CD4-positive, alpha-beta memory T cell (primary cell): ENCODE measurements around the gene HIVEP1. TPM values are rescaled to one million over a fixed set of nuclear protein-coding genes. Genes with fewer than 3 reads are reported as not detected.

Experiments used
- CTCF ChIA-PET: fragments of 350-600 bp; sonication (Branson Sonifier 250); formaldehyde crosslinking; loops from one replicate; lab custom pipeline; 2021; ENCODE audit warnings: inconsistent platforms; ENCODE audit not compliant: partially characterized antibody; lab: Charles Lee
- POLR2A ChIA-PET: fragments of 350-600 bp; sonication (Branson Sonifier 250); formaldehyde crosslinking; loops from one replicate; lab custom pipeline; 2021; ENCODE audit not compliant: partially characterized antibody; lab: Charles Lee
- DNase-seq, 5 donors: peaks; one replicate each; pipeline versions ENCODE4 v3.0.0 to v3.0.0-alpha.2; 2020 to 2022; ENCODE audit warnings: mixed read lengths in 1 of 5
- H3K27ac ChIP-seq: one replicate; pipeline ENCODE4 v1.7.0; 2013; ENCODE audit warnings: low read depth, low read length
- H3K27me3 ChIP-seq: 2 replicates; pipeline ENCODE4 v1.7.0; 2013; ENCODE audit warnings: mild to moderate bottlenecking, low read length, moderate library complexity; ENCODE audit not compliant: insufficient read depth
- H3K36me3 ChIP-seq: 2 replicates; pipeline ENCODE4 v1.7.0; 2013; ENCODE audit warnings: mild to moderate bottlenecking, low read length, moderate library complexity; ENCODE audit not compliant: insufficient read depth
- H3K4me1 ChIP-seq: 2 replicates; pipeline ENCODE4 v1.7.0; 2013; ENCODE audit warnings: mild to moderate bottlenecking, low read length, moderate library complexity; ENCODE audit not compliant: insufficient read depth
- H3K4me3 ChIP-seq, 2 donors: one replicate each; pipeline ENCODE4 v1.7.0; 2013; ENCODE audit warnings: low read length in 2 of 2, mild to moderate bottlenecking in 1 of 2
- H3K9me3 ChIP-seq, 2 donors: one replicate each; pipeline ENCODE4 v1.7.0; 2013; ENCODE audit warnings: low read length in 2 of 2, control low read depth in 1 of 2; ENCODE audit not compliant: control insufficient read depth in 1 of 2
- H3K27ac Mint-ChIP-seq, 7 donors: one replicate each; pipeline ENCODE4 v1.8.0; 2020 to 2021; ENCODE audit warnings: mixed read lengths in 7 of 7, mild to moderate bottlenecking in 6 of 7, inconsistent platforms in 3 of 7, moderate library complexity in 3 of 7
- H3K27me3 Mint-ChIP-seq, 2 donors: one replicate each; pipeline ENCODE4 v1.8.0; 2020 to 2021; ENCODE audit warnings: mixed read lengths in 2 of 2
- H3K36me3 Mint-ChIP-seq, 2 donors: one replicate each; pipeline ENCODE4 v1.8.0; 2020 to 2021; ENCODE audit warnings: mixed read lengths in 2 of 2, inconsistent platforms in 1 of 2, mild to moderate bottlenecking in 1 of 2
- H3K4me1 Mint-ChIP-seq, 4 donors: one replicate each; pipeline ENCODE4 v1.8.0; 2020 to 2021; ENCODE audit warnings: mixed read lengths in 4 of 4, mild to moderate bottlenecking in 1 of 4
- H3K4me3 Mint-ChIP-seq, 8 donors: one replicate each; pipeline ENCODE4 v1.8.0; 2020 to 2021; ENCODE audit warnings: mixed read lengths in 8 of 8, mild to moderate bottlenecking in 7 of 8, moderate library complexity in 6 of 8, inconsistent platforms in 3 of 8
- H3K9me3 Mint-ChIP-seq, 8 donors: one replicate each; pipeline ENCODE4 v1.8.0; 2020 to 2021; ENCODE audit warnings: mixed read lengths in 8 of 8, mild to moderate bottlenecking in 5 of 8, inconsistent platforms in 3 of 8, moderate library complexity in 1 of 8
- intact Hi-C: fragments of 100-400 bp; cut with micrococcal nuclease; formaldehyde crosslinking; loops from one replicate; pipeline ENCODE4 v1.15.1; 2023
- polyA plus RNA-seq, 2 donors: library from polyadenylated mRNA; unstranded; fragments of 300-500 nt; fragmentation: Illumina TruSeq; gene quantifications; one replicate each; pipeline ENCODE4 v1.2.3, GENCODE V29; 2021
- total RNA-seq, 2 experiments: library from RNA; stranded (reverse); gene quantifications; one replicate each; pipeline ENCODE4 v1.2.3, GENCODE V29; 2021

Gene HIVEP1
- total and polyA plus RNA-seq, 4 experiments from 2014 or later, result 0.47 to 17.6 (median 11.9) TPM

DNA sequence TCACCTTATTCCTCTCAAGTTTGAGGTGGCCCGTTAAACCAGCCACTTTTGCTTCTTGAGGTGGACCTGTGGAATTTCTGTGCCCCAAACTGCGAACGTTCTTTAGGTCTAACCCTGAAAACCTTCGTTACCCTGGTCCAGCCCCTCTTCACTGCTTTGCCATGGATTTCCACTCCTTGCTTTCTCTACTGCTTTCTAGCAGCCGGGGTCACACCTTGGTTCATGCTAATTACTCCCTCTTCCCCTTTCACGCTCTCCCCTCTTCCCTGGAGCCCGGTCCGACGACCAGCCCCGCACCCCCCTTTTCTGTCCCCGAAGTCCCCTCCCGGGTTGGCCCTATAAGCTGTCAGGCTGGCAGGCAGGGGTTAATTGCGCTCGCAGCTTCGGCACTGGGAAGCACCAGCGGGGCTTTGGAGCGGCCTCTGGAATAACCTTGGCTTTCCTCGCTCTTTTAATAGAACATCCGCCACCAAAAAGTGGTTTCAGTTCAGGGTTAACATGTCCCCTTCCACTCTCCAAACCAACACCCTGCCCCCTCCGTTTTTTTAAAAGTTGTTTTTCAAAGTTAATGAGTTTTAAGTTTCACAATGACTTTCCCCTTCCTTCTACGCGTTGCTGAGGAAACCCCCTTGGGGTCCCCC is 1.4 kb upstream of the HIVEP1 start:
- peaks cover 7 to 24% of the 10 kb centered on the region in 2 donors for H3K36me3 Mint-ChIP-seq
- ChIA-PET POLR2A (interaction anchor here (0.6 to 6.4 kb wide), 8 partner anchors 29 to 938 kb away, joined by 3 to 45 read pairs (median 4); no protein-coding TSS in a partner anchor), CTCF (interaction anchor here (1.0 kb wide), 1 partner anchor 55 kb away, joined by 4 read pairs; no protein-coding TSS in a partner anchor)
- peaks cover 3% of the 10 kb centered on the region for H3K36me3 ChIP-seq
- peak overlapping the region; percentile 85 to 96 (median 92) for H3K4me3 Mint-ChIP-seq
- peaks cover 37% of the 10 kb centered on the region for H3K4me1 ChIP-seq
- intact Hi-C loops, result loop anchor here (1.0 to 10.0 kb wide), 8 partner anchors 42 to 1173 kb away; partner anchors contain the start of genes MAK, SMIM13 and TMEM170B
- DNase-seq, result no peak
- H3K27ac Mint-ChIP-seq, result peak overlapping the region; percentile 94 to 100 (median 97)
- peaks cover 0 to 3% (median 0%) of the 10 kb centered on the region in 8 donors for H3K9me3 Mint-ChIP-seq
- H3K27me3 ChIP-seq, result no peaks in the 10 kb centered on the region
- peaks cover 0 to 3% of the 10 kb centered on the region in 2 donors for H3K27me3 Mint-ChIP-seq
- peak overlapping the region; percentile 85 to 98 for H3K4me3 ChIP-seq
- peak overlapping the region; percentile 99 for H3K27ac ChIP-seq
- H3K4me1 Mint-ChIP-seq, result peaks cover 29 to 55% (median 41%) of the 10 kb centered on the region in 4 donors
- H3K9me3 ChIP-seq, result no peaks in the 10 kb centered on the region

- Histone ChIP-seq H3K9me3 (no peaks in the 10 kb centered on the region), H3K36me3 (peaks cover 10% of the 10 kb centered on the region), H3K27me3 (no peaks in the 10 kb centered on the region), H3K27ac (no peak overlapping the region), H3K4me3 (no peak overlapping the region), H3K4me1 (peaks cover 37% of the 10 kb centered on the region)
- peak; percentile 92 to 99 (median 96) for DNase-seq
- Mint-ChIP-seq H3K4me3 (peak overlapping the region; percentile 85 to 96 (median 92)), H3K27me3 (peaks cover 0 to 3% of the 10 kb centered on the region in 2 donors), H3K4me1 (peaks cover 29 to 62% (median 46%) of the 10 kb centered on the region in 4 donors), H3K9me3 (peaks cover 0 to 3% (median 0%) of the 10 kb centered on the region in 8 donors), H3K27ac (peak overlapping the region; percentile 94 to 100 (median 97)), H3K36me3 (peaks cover 14 to 30% of the 10 kb centered on the region in 2 donors)
- CTCF ChIA-PET, result no interaction called here
- intact Hi-C loops, result loop anchor here (1.0 to 10.0 kb wide), 8 partner anchors 41 to 1174 kb away; partner anchors contain the start of genes MAK, SMIM13 and TMEM170B
- POLR2A ChIA-PET, result interaction anchor here (0.6 to 6.4 kb wide), 7 partner anchors 11 to 299 kb away, joined by 3 to 45 read pairs (median 4); no protein-coding TSS in a partner anchor
Measured at GRCh38 chr6:12011276-12012037, 655 bp upstream of the HIVEP1 start.

GRCh38 chr6:12012558-12013306 is 620 bp downstream of the HIVEP1 start:
- ChIA-PET CTCF (interaction anchor here (1.0 kb wide), 2 partner anchors 9 to 63 kb away, joined by 3 read pairs; no protein-coding TSS in a partner anchor), POLR2A (interaction anchor here (0.7 to 6.4 kb wide), 8 partner anchors 10 to 301 kb away, joined by 3 to 45 read pairs (median 4); no protein-coding TSS in a partner anchor)
- peaks cover 34% of the 10 kb centered on the region for H3K4me1 ChIP-seq
- DNase-seq, result peak; percentile 70 to 92 (median 75)
- H3K9me3 Mint-ChIP-seq, result peaks cover 0 to 7% (median 0%) of the 10 kb centered on the region in 8 donors
- peaks cover 33 to 60% (median 46%) of the 10 kb centered on the region in 4 donors for H3K4me1 Mint-ChIP-seq
- H3K4me3 ChIP-seq, result peak overlapping the region; percentile 9 to 85
- peak overlapping the region; percentile 94 to 99 (median 98) for H3K27ac Mint-ChIP-seq
- no peaks in the 10 kb centered on the region for H3K9me3 ChIP-seq
- H3K27me3 Mint-ChIP-seq, result peaks cover 0 to 3% of the 10 kb centered on the region in 2 donors
- intact Hi-C loops, result loop anchor here (5.0 to 10.0 kb wide), 3 partner anchors 125 to 1175 kb away; partner anchors contain the start of gene MAK
- peak overlapping the region; percentile 95 to 99 (median 98) for H3K4me3 Mint-ChIP-seq
- peaks cover 14% of the 10 kb centered on the region for H3K36me3 ChIP-seq
- peak overlapping the region; percentile 61 for H3K27ac ChIP-seq
- peaks cover 27 to 40% of the 10 kb centered on the region in 2 donors for H3K36me3 Mint-ChIP-seq
- no peaks in the 10 kb centered on the region for H3K27me3 ChIP-seq

DNA sequence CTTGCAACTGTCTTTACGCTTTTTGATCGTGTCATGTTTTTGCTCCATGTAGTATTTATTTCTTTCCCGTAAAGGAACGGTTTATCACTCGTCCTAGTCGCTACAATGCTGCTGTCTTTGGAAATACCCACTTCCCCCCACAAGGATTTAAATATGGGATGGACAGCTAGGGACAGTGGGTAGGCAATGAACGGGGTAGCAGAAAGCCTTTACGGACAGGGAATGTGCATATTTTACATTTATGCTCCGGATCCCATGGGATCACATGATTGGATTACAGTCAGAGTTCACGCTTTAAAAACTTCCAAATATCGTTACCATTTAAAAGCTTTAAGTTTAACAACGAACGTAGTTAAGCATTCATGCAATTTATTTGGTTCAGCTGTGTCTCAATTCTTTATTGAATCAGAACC is 1.2 kb downstream of the HIVEP1 start:
- peak overlapping the region; percentile 61 for H3K27ac ChIP-seq
- intact Hi-C loops, result loop anchor here (5.0 to 10.0 kb wide), 3 partner anchors 124 to 1176 kb away; partner anchors contain the start of gene MAK
- H3K4me3 Mint-ChIP-seq, result peak overlapping the region; percentile 95 to 99 (median 98)

GRCh38 chr6:12014027-12014872 is 2.1 kb downstream of the HIVEP1 start:
- peaks cover 0 to 7% (median 0%) of the 10 kb centered on the region in 8 donors for H3K9me3 Mint-ChIP-seq
- peak overlapping the region in 6 of 8 donors; percentile 24 to 99 (median 35) for H3K4me3 Mint-ChIP-seq
- H3K4me3 ChIP-seq, result no peak overlapping the region
- H3K27ac ChIP-seq, result no peak overlapping the region
- POLR2A ChIA-PET, result interaction anchor here (0.8 to 6.4 kb wide), 6 partner anchors 9 to 302 kb away, joined by 3 to 45 read pairs (median 4); no protein-coding TSS in a partner anchor
- peaks cover 0 to 2% of the 10 kb centered on the region in 2 donors for H3K27me3 Mint-ChIP-seq
- no peaks in the 10 kb centered on the region for H3K27me3 ChIP-seq
- H3K4me1 Mint-ChIP-seq, result peaks cover 30 to 56% (median 44%) of the 10 kb centered on the region in 4 donors
- H3K4me1 ChIP-seq, result peaks cover 26% of the 10 kb centered on the region
- intact Hi-C loops, result loop anchor here (5.0 to 10.0 kb wide), 3 partner anchors 123 to 1177 kb away; partner anchors contain the start of gene MAK
- CTCF ChIA-PET, result interaction anchor here (1.0 to 1.3 kb wide), 2 partner anchors 8 to 304 kb away, joined by 3 to 4 read pairs; no protein-coding TSS in a partner anchor
- no peaks in the 10 kb centered on the region for H3K9me3 ChIP-seq
- H3K36me3 ChIP-seq, result peaks cover 14% of the 10 kb centered on the region
- H3K36me3 Mint-ChIP-seq, result peaks cover 36 to 40% of the 10 kb centered on the region in 2 donors
- peak overlapping the region; percentile 49 to 98 (median 78) for H3K27ac Mint-ChIP-seq
- no peak for DNase-seq

More for the DNA sequence above, 1.2 kb downstream of the HIVEP1 start:
- Histone ChIP-seq H3K27me3 (no peaks in the 10 kb centered on the region), H3K4me3 (peak overlapping the region; percentile 9 to 85), H3K4me1 (peaks cover 28% of the 10 kb centered on the region), H3K36me3 (peaks cover 14% of the 10 kb centered on the region), H3K9me3 (no peaks in the 10 kb centered on the region)
- peaks cover 28 to 55% (median 42%) of the 10 kb centered on the region in 4 donors for H3K4me1 Mint-ChIP-seq
- H3K27me3 Mint-ChIP-seq, result peaks cover 0 to 3% of the 10 kb centered on the region in 2 donors
- DNase-seq, result no peak
- ChIA-PET CTCF (interaction anchor here (1.0 to 1.3 kb wide), 3 partner anchors 9 to 303 kb away, joined by 3 to 4 read pairs (median 3); no protein-coding TSS in a partner anchor), POLR2A (interaction anchor here (0.8 to 6.4 kb wide), 7 partner anchors 10 to 301 kb away, joined by 3 to 45 read pairs (median 4); no protein-coding TSS in a partner anchor)
- peaks cover 29 to 40% of the 10 kb centered on the region in 2 donors for H3K36me3 Mint-ChIP-seq
- peak overlapping the region; percentile 94 to 99 (median 98) for H3K27ac Mint-ChIP-seq
- H3K9me3 Mint-ChIP-seq, result peaks cover 0 to 7% (median 0%) of the 10 kb centered on the region in 8 donors
